ENCODE results near the gene FSD1.

GRCh38 chr19:4328243-4328990 is 24.0 kb downstream of the FSD1 start:
- TF ChIP-seq CTCF (IDR thresholded peaks at IDR 0.05) (no peak), POLR2A (IDR thresholded peaks at IDR 0.05) (no peak)

All from right lobe of liver (tissue), 4 donors.